ENCODE results near the gene RPN2.

The RPN2 gene

GRCh38 chr20:37262505-37262904 lies 83.4 kb downstream of the RPN2 start:
- no peak overlapping the region for H3K18ac ChIP-seq (ENCODE audit: low read depth in 1 of 2, low read length in 2 of 2)
- H3K9ac ChIP-seq (ENCODE audit: low read length) = no peak overlapping the region
- H3K4me1 ChIP-seq (ENCODE audit: control insufficient read depth, insufficient read depth, low read depth, low read length) = peaks cover 5% of the 10 kb centered on the region
- H4K8ac ChIP-seq (ENCODE audit: low read length) = no peak overlapping the region
- H2BK120ac ChIP-seq (ENCODE audit: low read depth, low read length) = no peak overlapping the region
- H3K23ac ChIP-seq (ENCODE audit: low read length in 2 of 2) = no peak overlapping the region
- H3K4me2 ChIP-seq (ENCODE audit: low read length, poor library complexity, severe bottlenecking) = no peak overlapping the region
- 93% methylated on average over 5 of the region's 8 CpGs for WGBS
- H3K36me3 ChIP-seq (ENCODE audit: control insufficient read depth in 1 of 2, insufficient read depth in 2 of 2, low read depth in 1 of 2, low read length in 2 of 2) = no peaks in the 10 kb centered on the region
- H2AFZ ChIP-seq (ENCODE audit: low read depth, low read length) = no peak overlapping the region
- H2AK5ac ChIP-seq (ENCODE audit: low read length, severe bottlenecking) = no peak overlapping the region
- H3K4me3 ChIP-seq (ENCODE audit: insufficient read depth in 1 of 2, low read depth in 1 of 2, low read length in 2 of 2) = no peak overlapping the region
- no peaks in the 10 kb centered on the region for H3K79me1 ChIP-seq (replicated peaks; ENCODE audit: low read length, poor library complexity, severe bottlenecking)
- no peak overlapping the region for H2BK5ac ChIP-seq (ENCODE audit: low read depth, low read length, poor library complexity, severe bottlenecking)
- H3K14ac ChIP-seq (ENCODE audit: low read length in 2 of 2) = no peak overlapping the region
- no peak overlapping the region for H3K27ac ChIP-seq (ENCODE audit: low read length, poor library complexity, severe bottlenecking)
- no peak overlapping the region for H4K91ac ChIP-seq (ENCODE audit: low read length)
- no peak overlapping the region for H3K4ac ChIP-seq (ENCODE audit: low read depth in 1 of 2, low read length in 2 of 2)
- H3K27me3 ChIP-seq (ENCODE audit: control insufficient read depth in 1 of 2, insufficient read depth in 1 of 2, low read length in 2 of 2) = peaks cover 51 to 70% of the 10 kb centered on the region in 2 experiments
- no peak for DNase-seq
- H2BK15ac ChIP-seq (ENCODE audit: low read depth, poor library complexity, severe bottlenecking) = no peak overlapping the region
- no peak overlapping the region for H2BK12ac ChIP-seq (ENCODE audit: low read length in 2 of 2)
- H3K9me3 ChIP-seq (ENCODE audit: control insufficient read depth, low read length) = no peaks in the 10 kb centered on the region

- DNase-seq = no peak
- H3K9me3 ChIP-seq (ENCODE audit: control insufficient read depth, low read length) = no peaks in the 10 kb centered on the region
- H2BK5ac ChIP-seq (ENCODE audit: low read depth, low read length, poor library complexity, severe bottlenecking) = no peak overlapping the region
- H3K4me3 ChIP-seq (ENCODE audit: insufficient read depth in 1 of 2, low read depth in 1 of 2, low read length in 2 of 2) = no peak overlapping the region
- no peaks in the 10 kb centered on the region for H3K36me3 ChIP-seq (ENCODE audit: control insufficient read depth in 1 of 2, insufficient read depth in 2 of 2, low read depth in 1 of 2, low read length in 2 of 2)
- H2AK5ac ChIP-seq (ENCODE audit: low read length, severe bottlenecking) = no peak overlapping the region
- no peak overlapping the region for H3K23ac ChIP-seq (ENCODE audit: low read length in 2 of 2)
- H3K9ac ChIP-seq (ENCODE audit: low read length) = no peak overlapping the region
- H3K18ac ChIP-seq (ENCODE audit: low read depth in 1 of 2, low read length in 2 of 2) = no peak overlapping the region
- no peak overlapping the region for H3K14ac ChIP-seq (ENCODE audit: low read length in 2 of 2)
- H3K4me1 ChIP-seq (ENCODE audit: control insufficient read depth, insufficient read depth, low read depth, low read length) = no peaks in the 10 kb centered on the region
- no peak overlapping the region for H2BK12ac ChIP-seq (ENCODE audit: low read length in 2 of 2)
- H3K27ac ChIP-seq (ENCODE audit: low read length, poor library complexity, severe bottlenecking) = no peak overlapping the region
- H3K4me2 ChIP-seq (ENCODE audit: low read length, poor library complexity, severe bottlenecking) = no peak overlapping the region
- no peak overlapping the region for H2AFZ ChIP-seq (ENCODE audit: low read depth, low read length)
- no peaks in the 10 kb centered on the region for H3K79me1 ChIP-seq (replicated peaks; ENCODE audit: low read length, poor library complexity, severe bottlenecking)
- no peak overlapping the region for H4K8ac ChIP-seq (ENCODE audit: low read length)
- 90% methylated on average over 5 of the region's 6 CpGs for WGBS
- H3K27me3 ChIP-seq (ENCODE audit: control insufficient read depth in 1 of 2, insufficient read depth in 1 of 2, low read length in 2 of 2) = peaks cover 46 to 66% of the 10 kb centered on the region in 2 experiments
- H2BK120ac ChIP-seq (ENCODE audit: low read depth, low read length) = no peak overlapping the region
- no peak overlapping the region for H2BK15ac ChIP-seq (ENCODE audit: low read depth, poor library complexity, severe bottlenecking)
- no peak overlapping the region for H4K91ac ChIP-seq (ENCODE audit: low read length)
- H3K4ac ChIP-seq (ENCODE audit: low read depth in 1 of 2, low read length in 2 of 2) = no peak overlapping the region
These were observed 84.6 kb downstream of the RPN2 start for GRCh38 chr20:37263686-37264085.

DNA sequence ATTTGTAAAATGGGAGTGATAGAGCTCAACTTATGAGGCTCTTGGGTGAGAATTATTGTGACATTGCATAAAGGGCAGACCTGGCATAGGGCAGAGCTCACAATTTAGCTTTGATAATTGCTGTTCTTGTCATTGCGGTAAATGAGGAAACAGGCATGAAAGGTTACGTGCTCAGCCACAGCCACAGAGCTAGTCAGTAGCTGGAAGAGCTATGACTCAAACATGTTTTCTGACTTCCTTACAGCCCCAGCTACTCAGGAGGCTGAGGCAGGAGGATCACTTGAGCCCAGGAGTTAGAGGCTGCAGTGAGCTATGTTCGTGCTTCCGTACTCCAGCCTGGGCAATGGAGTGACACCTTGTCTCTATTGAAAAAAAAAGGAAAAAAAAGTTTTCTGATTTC lies 86.0 kb downstream of the RPN2 start:
- H3K23ac ChIP-seq (ENCODE audit: low read length in 2 of 2) = no peak overlapping the region
- peaks cover 31 to 51% of the 10 kb centered on the region in 2 experiments for H3K27me3 ChIP-seq (ENCODE audit: control insufficient read depth in 1 of 2, insufficient read depth in 1 of 2, low read length in 2 of 2)
- DNase-seq = no peak
- H2BK12ac ChIP-seq (ENCODE audit: low read length in 2 of 2) = no peak overlapping the region
- no peak overlapping the region for H4K91ac ChIP-seq (ENCODE audit: low read length)
- H3K36me3 ChIP-seq (ENCODE audit: control insufficient read depth in 1 of 2, insufficient read depth in 2 of 2, low read depth in 1 of 2, low read length in 2 of 2) = no peaks in the 10 kb centered on the region
- H2BK15ac ChIP-seq (ENCODE audit: low read depth, poor library complexity, severe bottlenecking) = no peak overlapping the region
- H3K4me2 ChIP-seq (ENCODE audit: low read length, poor library complexity, severe bottlenecking) = no peak overlapping the region
- H2AK5ac ChIP-seq (ENCODE audit: low read length, severe bottlenecking) = no peak overlapping the region
- no peak overlapping the region for H3K4ac ChIP-seq (ENCODE audit: low read depth in 1 of 2, low read length in 2 of 2)
- no peaks in the 10 kb centered on the region for H3K9me3 ChIP-seq (ENCODE audit: control insufficient read depth, low read length)
- H2BK120ac ChIP-seq (ENCODE audit: low read depth, low read length) = no peak overlapping the region
- H3K27ac ChIP-seq (ENCODE audit: low read length, poor library complexity, severe bottlenecking) = no peak overlapping the region
- 99% methylated on average over 4 of the region's 4 CpGs for WGBS
- H3K14ac ChIP-seq (ENCODE audit: low read length in 2 of 2) = no peak overlapping the region
- H3K79me1 ChIP-seq (replicated peaks; ENCODE audit: low read length, poor library complexity, severe bottlenecking) = no peaks in the 10 kb centered on the region
- H3K4me1 ChIP-seq (ENCODE audit: control insufficient read depth, insufficient read depth, low read depth, low read length) = peaks cover 3% of the 10 kb centered on the region
- H2BK5ac ChIP-seq (ENCODE audit: low read depth, low read length, poor library complexity, severe bottlenecking) = no peak overlapping the region
- no peak overlapping the region for H2AFZ ChIP-seq (ENCODE audit: low read depth, low read length)
- H4K8ac ChIP-seq (ENCODE audit: low read length) = no peak overlapping the region
- no peak overlapping the region for H3K18ac ChIP-seq (ENCODE audit: low read depth in 1 of 2, low read length in 2 of 2)
- no peak overlapping the region for H3K4me3 ChIP-seq (ENCODE audit: insufficient read depth in 1 of 2, low read depth in 1 of 2, low read length in 2 of 2)
- no peak overlapping the region for H3K9ac ChIP-seq (ENCODE audit: low read length)

GRCh38 chr20:37266940-37267666 lies 88.0 kb downstream of the RPN2 start:
- Histone ChIP-seq H2BK12ac (ENCODE audit: low read length in 2 of 2) (no peak overlapping the region), H3K23ac (ENCODE audit: low read length in 2 of 2) (no peak overlapping the region), H3K4me3 (ENCODE audit: insufficient read depth in 1 of 2, low read depth in 1 of 2, low read length in 2 of 2) (no peak overlapping the region), H4K8ac (ENCODE audit: low read length) (no peak overlapping the region), H3K9ac (ENCODE audit: low read length) (no peak overlapping the region), H4K91ac (ENCODE audit: low read length) (no peak overlapping the region), H3K4me2 (ENCODE audit: low read length, poor library complexity, severe bottlenecking) (no peak overlapping the region), H2BK120ac (ENCODE audit: low read depth, low read length) (no peak overlapping the region), H3K4me1 (ENCODE audit: control insufficient read depth, insufficient read depth, low read depth, low read length) (peaks cover 3% of the 10 kb centered on the region), H3K79me1 (replicated peaks; ENCODE audit: low read length, poor library complexity, severe bottlenecking) (no peaks in the 10 kb centered on the region), H3K36me3 (ENCODE audit: control insufficient read depth in 1 of 2, insufficient read depth in 2 of 2, low read depth in 1 of 2, low read length in 2 of 2) (no peaks in the 10 kb centered on the region), H3K9me3 (ENCODE audit: control insufficient read depth, low read length) (no peaks in the 10 kb centered on the region), H3K27ac (ENCODE audit: low read length, poor library complexity, severe bottlenecking) (no peak overlapping the region), H3K4ac (ENCODE audit: low read depth in 1 of 2, low read length in 2 of 2) (no peak overlapping the region), H2AFZ (ENCODE audit: low read depth, low read length) (no peak overlapping the region), H2BK5ac (ENCODE audit: low read depth, low read length, poor library complexity, severe bottlenecking) (no peak overlapping the region), H3K27me3 (ENCODE audit: control insufficient read depth in 1 of 2, insufficient read depth in 1 of 2, low read length in 2 of 2) (peaks cover 17 to 31% of the 10 kb centered on the region in 2 experiments), H2BK15ac (ENCODE audit: low read depth, poor library complexity, severe bottlenecking) (no peak overlapping the region), H2AK5ac (ENCODE audit: low read length, severe bottlenecking) (no peak overlapping the region), H3K14ac (ENCODE audit: low read length in 2 of 2) (no peak overlapping the region), H3K18ac (ENCODE audit: low read depth in 1 of 2, low read length in 2 of 2) (no peak overlapping the region)
- WGBS = 89% methylated on average over 9 of the region's 9 CpGs
- DNase-seq = no peak
